HG02759 (cell line): ENCODE measurements around the gene MYO5B.
"Not testable (repeated sequence)": the region's sequence is repeated elsewhere in the genome, so short reads cannot be mapped to it uniquely, and the experiment has no call there.

Experiments used
- ATAC-seq: cut with Tn5 transposase; IDR thresholded peaks from one replicate; pipeline ENCODE4 v1.9.1; 2021; ENCODE audit warnings: mild to moderate bottlenecking, moderate library complexity; ENCODE audit not compliant: unreplicated experiment

The MYO5B gene

GRCh38 chr18:49893036-49893435, 301.9 kb downstream of the MYO5B start:
- no peak for ATAC-seq

- no peak for ATAC-seq
These were observed 302.6 kb downstream of the MYO5B start for GRCh38 chr18:49892148-49892924.

DNA sequence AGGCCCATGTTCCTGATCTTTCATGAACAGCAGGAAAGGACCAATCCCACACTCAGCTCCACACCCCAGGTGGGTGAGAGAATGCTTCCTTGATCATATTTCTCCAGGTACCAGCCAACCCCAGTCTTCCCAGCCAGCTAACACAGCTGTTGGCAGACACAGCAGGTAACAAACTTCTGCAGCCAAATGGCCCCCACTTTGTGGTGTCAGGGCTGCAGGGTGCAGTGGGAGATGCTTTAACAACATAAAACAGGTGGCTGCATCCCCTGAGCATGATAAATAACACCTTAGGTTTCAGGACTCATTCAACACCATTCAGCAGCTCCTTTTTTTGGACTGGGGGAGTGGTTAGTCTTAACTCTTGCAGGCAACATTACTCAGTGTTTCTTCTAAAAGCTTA, 304.9 kb downstream of the MYO5B start:
- ATAC-seq: no peak

- not testable (repeated sequence) for ATAC-seq
These were observed 305.4 kb downstream of the MYO5B start for GRCh38 chr18:49889552-49889951.

DNA sequence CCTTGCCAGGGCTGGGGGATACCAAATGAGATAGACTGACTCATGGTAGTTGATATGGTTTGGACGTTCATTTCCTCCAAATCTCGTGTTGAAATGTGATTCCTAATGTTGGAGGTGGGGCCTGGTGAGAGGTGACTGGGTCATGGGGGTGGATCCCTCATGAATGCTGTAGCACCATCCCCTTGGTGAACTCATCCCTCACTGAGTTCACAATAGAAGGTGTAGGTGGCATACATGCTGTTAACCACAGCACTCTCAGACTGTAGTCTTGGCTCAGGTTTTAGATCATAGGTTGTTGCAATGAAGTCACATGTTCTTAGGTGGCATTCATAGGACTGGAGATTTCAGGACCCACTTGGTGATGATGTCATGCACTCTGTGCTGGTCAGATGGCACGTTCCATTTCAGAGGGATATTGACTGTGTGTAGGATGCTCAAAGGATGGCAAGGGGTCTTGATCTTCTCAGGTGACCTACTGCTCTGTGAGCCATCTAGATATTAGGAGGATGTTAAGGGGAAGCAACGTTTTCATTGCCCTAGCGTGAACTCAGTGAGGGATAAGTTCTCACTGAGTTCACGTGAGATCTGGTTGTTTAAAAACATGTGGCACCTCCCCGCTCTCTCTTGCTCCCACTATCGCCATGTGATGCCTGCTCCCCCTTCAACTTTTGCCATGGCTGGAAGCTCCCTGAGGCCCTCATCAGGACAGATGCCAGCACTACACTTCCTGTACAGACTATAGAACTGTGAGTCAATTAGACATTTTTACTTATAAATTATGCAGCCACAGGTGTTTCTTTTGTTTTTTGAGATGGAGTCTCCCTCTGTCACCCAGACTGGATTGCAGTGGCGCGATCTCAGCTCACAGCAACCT, 307.8 kb downstream of the MYO5B start:
- ATAC-seq: no peak

- ATAC-seq: no peak
These were observed 310.0 kb downstream of the MYO5B start for GRCh38 chr18:49884959-49885358.

- ATAC-seq: no peak
These were observed 310.5 kb downstream of the MYO5B start for GRCh38 chr18:49884465-49884864.

DNA sequence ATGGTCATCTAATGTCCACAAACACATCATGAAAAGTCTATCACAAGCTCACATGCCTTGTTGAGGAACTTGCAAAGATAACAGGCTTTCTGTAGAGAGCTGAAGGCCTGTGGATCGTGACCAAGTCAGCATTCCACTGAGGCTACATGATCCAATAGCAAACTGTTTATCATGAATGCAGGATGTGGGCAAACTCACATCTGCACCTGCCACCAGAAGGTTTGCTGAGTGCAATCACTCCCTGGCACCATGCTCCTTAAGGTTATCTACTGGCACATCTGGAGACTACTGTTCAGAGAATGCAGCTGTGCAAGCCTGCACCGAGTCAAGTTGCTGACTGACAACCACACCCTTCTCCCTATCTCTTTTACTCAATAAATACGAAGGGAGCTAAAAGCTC, 314.3 kb downstream of the MYO5B start:
- no peak for ATAC-seq

DNA sequence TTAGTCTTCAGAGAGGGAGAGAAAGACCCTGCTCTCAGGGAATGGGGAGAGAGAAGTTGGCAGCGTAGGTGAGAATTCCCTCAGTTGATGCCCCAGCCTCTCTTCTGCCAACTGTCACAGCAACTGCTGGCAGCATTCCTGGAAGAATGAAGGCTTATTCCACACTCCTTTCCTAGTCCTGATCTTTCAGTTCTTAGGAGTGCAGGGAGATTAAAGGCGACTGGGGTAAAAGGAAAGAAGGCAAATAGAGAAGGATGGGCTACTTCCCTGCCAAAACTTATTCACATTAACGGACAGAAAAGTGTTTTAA, 315.7 kb downstream of the MYO5B start:
- ATAC-seq: no peak

- ATAC-seq: no peak
These were observed 316.2 kb downstream of the MYO5B start for GRCh38 chr18:49878567-49879270.

GRCh38 chr18:49878015-49878414, 316.9 kb downstream of the MYO5B start:
- ATAC-seq: no peak

- ATAC-seq: no peak
These were observed 318.4 kb downstream of the MYO5B start for GRCh38 chr18:49876536-49876935.

DNA sequence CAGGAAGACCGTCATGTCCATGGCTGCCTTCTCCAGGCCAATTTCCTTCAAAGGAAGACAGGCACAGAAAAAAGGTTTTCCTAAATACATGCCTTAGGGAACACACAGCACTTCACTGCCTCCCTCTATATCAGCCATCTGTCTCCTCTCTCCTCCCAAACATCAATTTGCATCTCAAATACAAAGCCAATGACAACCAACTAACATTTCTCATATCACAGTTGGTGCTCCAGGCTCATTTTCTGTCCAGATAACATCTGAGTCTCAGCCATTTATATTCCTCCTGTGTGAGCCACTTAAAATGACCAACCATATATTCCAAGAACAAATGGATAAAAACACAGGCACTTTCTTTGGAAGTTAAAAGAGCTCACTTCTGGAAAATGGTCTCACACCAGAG, 319.2 kb downstream of the MYO5B start:
- ATAC-seq: no peak

- no peak for ATAC-seq
These were observed 319.8 kb downstream of the MYO5B start for GRCh38 chr18:49875155-49875554.

DNA sequence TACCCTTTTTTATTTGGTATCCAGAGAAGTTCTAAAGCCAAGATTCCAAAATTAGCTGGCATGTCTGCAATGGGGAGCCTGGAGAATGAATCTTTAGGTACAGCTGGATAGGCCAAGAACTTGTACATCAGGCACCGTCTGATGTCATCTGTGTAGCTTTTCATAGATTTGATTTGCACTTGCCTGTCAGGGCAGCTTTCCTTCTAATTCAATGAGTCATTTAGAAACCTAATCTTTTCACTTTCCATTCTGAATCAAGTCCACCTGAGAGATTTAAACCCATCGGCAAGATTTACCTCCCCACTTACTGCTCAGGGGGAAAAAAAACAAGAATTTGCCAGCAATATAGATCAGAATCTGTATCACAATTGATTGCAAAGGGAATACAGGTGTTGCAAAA, 320.7 kb downstream of the MYO5B start:
- no peak for ATAC-seq

DNA sequence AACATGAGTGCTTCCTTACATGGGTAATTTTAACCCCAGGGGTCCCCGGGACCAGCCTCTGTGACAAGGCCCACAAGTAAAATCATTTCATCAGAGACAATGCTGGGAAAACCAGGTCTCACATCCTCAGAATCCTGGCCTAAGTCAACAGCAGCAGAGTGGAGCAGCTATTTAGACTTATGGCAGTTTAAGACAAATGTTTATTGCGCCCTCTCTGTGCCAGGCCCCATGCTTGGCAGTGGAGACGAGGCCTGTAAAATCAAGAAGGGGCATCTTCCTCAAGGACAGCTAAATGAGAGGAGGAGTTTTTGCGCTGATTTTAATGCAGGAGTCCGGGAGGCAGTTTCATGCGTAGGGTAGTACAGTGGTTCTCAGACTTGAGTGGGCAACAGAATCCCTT, 325.6 kb downstream of the MYO5B start:
- no peak for ATAC-seq

DNA sequence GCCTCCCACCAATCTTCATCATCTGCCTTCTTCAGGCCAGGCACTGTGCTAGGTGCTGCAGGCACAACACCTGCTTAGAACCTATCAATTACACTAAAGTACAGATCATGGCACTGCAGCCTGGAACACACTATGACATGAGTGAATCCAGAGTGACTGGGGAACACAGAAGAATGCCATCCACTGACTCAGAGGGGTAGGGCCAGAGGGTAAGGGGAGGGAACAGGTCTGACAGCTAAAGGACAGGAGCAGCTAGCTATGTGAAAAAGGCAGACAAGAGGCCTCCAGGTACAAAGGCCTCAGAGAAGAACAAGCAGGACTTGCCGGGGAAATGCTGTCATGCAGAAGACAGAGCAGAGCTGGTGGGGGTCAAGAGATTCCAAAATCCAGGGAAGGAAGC, 328.3 kb downstream of the MYO5B start:
- no peak for ATAC-seq

DNA sequence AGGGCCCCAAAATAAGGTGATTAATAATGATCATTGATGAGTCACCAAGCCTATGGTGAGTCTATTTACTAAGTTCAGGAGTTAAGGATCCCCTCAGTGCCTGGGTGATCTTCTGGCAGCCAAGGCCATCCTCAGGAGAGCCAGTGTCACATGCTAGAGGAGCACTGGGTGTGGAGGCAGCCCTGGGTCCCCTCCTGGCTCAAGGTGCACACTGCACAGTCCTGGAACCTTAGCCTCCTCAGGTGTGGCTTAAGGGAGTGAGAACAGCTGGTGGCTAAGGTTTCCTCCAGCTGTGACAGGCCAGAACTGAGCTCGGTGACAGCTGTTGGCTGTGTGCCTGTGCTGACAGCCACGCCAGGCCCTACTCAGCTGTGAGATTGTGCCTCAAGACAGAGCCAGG, 329.5 kb downstream of the MYO5B start:
- no peak for ATAC-seq

DNA sequence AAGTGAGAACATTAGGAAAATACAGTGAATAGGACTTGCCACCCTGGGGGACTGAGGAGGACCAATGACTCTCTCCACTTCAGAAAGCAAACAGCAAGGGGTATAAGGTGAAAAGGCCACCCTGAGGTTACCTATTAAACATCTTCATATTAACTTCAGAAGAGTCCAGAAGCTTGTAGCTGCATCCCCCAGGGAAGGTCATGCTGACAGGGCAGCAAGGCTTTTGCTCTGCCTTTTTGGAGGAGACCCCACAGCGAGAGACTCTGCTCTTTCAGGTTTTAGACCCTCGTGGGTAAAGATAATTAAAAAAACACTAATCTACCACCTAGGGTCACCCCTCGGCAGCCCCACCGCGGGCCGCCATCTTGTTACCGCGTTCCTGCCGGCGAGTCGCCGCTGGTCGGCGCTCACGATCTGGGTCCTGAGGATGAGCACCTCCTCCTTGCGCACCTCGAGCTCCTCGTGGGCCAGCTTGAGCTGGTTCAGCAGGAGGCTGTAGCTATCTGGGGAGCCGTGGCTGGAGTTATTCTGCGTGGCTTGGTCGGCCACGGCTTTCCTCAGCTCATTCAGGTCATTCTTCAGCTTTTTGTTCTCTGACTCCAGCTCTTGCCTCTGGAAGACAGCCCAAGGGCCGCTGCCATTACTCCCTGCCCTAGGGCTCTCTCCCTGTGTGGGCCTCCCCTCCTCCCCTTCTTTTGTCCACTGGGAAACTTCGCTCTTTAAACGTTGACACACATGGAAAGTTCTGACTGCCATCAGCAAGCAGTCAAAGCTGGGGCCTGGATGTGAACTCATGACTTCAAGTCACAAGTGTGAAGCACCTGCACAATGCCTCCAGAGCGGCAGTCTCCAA, 331.0 kb downstream of the MYO5B start:
- ATAC-seq: no peak

DNA sequence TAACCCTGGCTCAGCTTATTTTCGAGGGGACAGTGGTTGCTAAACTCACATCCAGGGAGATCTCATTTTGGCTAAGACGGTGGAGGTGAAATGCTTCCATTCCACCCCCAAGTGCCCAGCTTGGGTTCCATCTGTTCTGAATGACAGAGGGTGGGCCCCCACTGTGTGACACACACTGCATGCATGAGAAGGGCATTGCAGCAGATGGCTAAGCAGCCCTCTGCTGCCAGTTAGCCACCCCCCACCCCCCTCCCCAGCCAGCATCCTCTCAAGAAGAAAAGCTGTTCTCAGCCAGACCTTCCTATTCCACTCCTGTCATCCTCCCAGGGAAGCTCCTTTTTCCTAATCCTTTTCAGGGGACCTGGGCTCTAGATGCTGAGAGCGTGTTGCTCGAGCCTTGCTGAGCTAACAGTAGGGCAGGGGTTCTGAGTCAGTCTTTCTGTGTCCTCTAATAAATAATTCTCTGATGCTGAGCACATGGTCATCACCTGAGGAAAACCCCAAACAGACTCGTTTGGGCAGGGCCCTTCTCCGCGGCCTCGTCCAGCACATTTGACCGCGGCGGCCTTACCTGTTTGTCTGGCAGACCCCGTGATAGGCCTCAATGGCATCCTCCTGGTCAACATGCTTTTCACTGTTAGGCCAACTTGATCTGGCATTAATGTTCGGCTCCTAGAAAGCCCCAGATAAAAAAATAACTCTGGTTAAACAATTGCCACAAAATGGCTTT, 332.1 kb downstream of the MYO5B start:
- no peak for ATAC-seq
